Choroid plexus epithelial cell (primary cell): ENCODE measurements around the gene TRIM46.
"Not testable (repeated sequence)": the region's sequence is repeated elsewhere in the genome, so short reads cannot be mapped to it uniquely, and the experiment has no call there.

Experiments
- DNase-seq: peaks from one replicate; pipeline ENCODE4 v3.0.0-alpha.2; 2010; ENCODE audit warnings: low read depth
- H3K4me3 ChIP-seq: 2 replicates; pipeline ENCODE4 v1.5.1; 2011; ENCODE audit warnings: low read depth, mild to moderate bottlenecking, control low read depth, low read length, moderate library complexity
- TF ChIP-seq, protein P1 (sequence below): conservative IDR thresholded peaks from 2 replicates; pipeline ENCODE4 v1.5.1; 2011; ENCODE audit warnings: low read depth, mild to moderate bottlenecking, control low read depth, inconsistent platforms, low read length, moderate library complexity

Gene TRIM46

DNA sequence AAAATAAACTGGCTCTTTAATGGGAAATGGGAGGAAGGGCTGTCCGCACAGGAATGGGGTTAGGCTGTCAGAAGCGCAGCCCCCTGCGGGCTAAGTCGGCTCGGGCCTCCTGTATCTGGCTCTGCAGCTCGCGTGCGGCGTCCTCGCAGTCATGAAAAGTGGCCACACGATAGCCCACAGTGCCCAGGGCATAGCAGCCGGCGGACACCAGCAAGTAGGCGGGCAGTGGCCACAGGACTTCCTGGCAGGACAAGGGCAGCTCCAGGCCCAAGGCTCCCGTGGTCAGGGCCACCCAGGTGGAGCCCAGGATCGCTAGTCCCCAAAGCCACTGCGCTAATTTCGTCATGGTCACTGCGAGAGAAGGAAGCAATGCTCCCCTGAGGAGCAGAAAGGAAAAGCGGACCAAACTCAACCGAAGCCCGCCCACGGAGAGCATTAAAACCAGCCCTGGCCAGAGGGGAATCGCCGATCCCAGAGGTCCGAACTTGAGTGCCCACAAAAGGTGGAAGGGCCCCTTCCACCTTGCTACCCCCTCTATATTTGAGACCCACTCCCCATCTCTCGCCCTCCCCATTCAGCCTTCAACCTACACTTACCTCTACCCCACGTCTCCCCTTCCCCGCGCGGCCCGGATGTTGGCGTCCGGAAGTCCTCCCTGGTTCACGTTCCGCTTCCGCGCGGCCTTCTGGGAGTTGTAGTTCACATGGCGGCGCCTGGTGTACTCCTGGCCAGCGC lies 33.6 kb upstream of the TRIM46 start, which contains the start of gene DPM3:
DPM3 (minus strand) TSS at position 637 of the 735 bp plus-strand sequence; CDS start at position 346, 291 bp downstream.
- peak; percentile 80 for DNase-seq
- peak within 1 kb of the TSS; percentile 92 for H3K4me3 ChIP-seq
- TF ChIP-seq, protein P1, sequence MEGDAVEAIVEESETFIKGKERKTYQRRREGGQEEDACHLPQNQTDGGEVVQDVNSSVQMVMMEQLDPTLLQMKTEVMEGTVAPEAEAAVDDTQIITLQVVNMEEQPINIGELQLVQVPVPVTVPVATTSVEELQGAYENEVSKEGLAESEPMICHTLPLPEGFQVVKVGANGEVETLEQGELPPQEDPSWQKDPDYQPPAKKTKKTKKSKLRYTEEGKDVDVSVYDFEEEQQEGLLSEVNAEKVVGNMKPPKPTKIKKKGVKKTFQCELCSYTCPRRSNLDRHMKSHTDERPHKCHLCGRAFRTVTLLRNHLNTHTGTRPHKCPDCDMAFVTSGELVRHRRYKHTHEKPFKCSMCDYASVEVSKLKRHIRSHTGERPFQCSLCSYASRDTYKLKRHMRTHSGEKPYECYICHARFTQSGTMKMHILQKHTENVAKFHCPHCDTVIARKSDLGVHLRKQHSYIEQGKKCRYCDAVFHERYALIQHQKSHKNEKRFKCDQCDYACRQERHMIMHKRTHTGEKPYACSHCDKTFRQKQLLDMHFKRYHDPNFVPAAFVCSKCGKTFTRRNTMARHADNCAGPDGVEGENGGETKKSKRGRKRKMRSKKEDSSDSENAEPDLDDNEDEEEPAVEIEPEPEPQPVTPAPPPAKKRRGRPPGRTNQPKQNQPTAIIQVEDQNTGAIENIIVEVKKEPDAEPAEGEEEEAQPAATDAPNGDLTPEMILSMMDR: no peak

DNA sequence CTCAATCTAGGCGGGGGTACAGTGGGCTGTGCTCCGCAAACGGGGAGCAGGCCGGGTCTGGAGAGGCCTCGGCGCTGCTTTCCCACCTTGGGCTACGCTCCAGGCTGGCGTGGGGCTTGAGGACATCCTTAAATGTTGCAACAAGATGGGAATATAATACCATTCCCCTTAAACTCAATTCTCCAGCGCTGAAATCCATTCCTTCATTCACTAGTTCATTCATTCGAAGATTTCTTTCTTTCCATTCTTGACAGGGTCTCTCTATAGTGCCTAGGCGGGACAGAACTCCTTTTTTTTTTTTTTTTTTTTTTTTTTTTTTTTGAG lies 33.1 kb upstream of the TRIM46 start:
- TF ChIP-seq, protein P1: no peak
- DNase-seq: no peak
- H3K4me3 ChIP-seq: peak overlapping the region; percentile 92

DNA sequence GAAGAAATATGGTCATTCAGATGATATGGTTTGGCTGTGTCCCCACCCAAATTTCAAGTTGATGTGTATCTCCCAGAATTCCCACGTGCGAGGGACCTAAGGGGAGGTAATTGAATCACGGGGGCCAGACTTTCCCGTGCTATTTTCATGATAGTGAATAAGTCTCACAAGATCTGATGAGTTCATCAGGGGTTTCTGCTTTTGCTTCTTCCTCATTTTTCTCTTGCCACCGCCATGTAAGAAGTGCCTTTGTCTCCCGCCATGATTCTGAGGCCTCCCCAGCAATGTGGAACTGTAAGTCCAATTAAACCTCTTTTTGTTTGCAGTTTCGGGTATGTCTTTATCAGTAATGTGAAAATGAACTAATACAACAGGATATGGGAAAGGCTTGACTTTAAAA lies 31.9 kb upstream of the TRIM46 start:
- DNase-seq: no peak
- TF ChIP-seq, protein P1: no peak
- H3K4me3 ChIP-seq: no peak overlapping the region

DNA sequence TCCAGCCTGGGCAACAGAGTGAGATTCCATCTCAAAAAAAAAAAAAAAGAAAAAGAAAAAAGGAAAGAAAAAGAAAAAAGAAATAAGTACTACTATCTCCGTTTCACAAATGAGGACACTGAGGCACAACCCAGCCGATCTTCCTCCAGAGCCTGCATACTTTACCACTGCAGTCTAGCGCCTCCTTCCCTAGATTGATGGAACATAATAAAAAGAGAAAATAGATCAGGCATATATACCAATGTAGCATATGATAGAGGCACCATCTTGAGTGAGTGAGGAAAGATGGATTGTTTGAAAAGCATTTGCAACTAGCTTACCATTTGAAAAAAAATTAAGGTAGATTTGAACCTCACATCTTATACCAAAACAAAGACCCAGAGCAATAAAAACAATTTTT lies 28.2 kb upstream of the TRIM46 start:
- no peak for DNase-seq
- H3K4me3 ChIP-seq: no peak overlapping the region
- TF ChIP-seq, protein P1: no peak

DNA sequence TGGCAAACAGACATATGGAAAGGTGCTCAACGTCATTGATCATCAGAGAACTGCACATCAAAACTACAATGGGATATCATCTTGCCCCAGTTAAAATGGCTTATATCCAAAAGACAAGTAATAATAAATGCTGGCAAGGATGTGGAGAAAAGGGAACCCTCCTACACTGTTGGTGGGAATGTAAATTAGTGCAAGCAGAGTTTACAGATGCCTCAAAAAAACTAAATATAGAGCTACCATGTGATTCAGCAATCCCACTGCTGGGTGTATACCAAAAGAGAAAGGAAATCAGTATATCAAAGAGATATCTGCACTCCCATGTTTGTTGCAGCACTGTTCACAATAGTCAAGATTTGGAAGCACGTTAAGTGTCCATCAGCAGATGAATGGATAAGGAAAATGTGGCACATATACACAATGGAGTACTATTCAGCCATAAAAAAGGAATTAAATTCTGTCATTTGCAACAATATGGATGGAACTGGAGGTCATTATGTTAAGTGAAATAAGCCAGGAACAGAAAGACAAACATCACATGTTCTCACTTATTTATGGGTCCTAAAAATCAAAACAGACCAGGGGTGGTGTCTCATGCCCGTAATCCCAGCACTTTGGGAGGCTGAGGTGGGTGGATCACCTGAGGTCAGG lies 17.5 kb upstream of the TRIM46 start:
- H3K4me3 ChIP-seq, DNase-seq: not testable (repeated sequence)

DNA sequence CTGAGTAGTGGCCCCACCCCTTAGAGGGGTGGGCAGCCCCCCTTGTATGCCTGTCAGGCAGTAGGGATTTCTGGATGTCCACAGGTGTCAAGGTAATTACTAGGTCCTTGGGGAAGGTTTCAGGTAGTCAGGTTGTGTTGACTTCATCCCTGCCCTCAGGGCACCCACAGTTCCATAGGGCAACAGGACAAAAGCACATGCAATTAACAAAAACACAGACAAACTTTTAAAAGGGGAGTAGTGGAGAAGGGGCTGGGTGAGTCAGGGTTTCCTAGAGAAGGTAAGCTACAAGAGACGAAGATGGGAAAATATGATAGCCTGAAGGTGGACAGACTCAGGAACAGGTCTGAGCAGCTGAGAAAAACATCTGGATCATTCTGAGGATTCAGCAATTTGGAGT lies 14.7 kb upstream of the TRIM46 start:
- no peak overlapping the region for H3K4me3 ChIP-seq
- DNase-seq: no peak
- TF ChIP-seq, protein P1: no peak

DNA sequence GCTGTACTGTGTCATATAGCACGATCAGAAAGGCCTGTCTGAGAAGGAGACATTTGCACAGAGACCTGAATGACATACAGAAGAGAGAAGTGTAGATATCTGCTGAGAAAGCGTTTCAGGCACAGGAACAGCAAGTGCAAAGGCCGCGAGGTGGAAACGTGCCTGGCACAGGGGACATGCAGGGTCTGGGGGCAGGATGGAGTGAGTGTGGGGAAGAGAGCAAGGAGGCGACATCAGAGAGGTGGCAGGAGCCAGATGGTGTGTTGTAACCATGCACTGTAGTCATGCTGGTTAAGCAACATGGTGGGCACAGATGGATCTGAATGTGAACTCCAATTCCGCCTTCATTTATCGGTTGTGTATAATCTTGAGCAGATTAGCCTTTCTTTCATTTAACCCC lies 13.5 kb upstream of the TRIM46 start:
- DNase-seq: no peak
- no peak overlapping the region for H3K4me3 ChIP-seq
- TF ChIP-seq, protein P1: no peak

DNA sequence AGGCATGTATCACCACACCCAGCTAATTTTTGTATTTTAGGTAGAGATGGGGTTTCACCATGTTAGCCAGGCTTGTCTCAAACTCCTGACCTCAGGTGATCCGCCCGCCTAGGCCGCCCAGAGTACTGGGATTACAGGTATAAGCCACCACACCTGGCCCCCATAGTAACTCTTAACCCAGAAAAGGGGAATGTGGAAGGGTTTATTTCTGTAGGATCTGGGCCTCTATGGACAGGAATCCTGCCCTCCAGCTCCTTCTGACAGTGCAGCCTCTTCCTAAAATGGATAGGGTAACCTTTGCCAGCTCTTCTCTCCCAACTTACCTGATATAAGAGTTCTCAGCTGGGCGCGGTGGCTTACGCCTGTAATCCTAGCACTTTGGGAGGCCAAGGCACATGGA lies 11.0 kb upstream of the TRIM46 start:
- DNase-seq, H3K4me3 ChIP-seq: not testable (repeated sequence)

DNA sequence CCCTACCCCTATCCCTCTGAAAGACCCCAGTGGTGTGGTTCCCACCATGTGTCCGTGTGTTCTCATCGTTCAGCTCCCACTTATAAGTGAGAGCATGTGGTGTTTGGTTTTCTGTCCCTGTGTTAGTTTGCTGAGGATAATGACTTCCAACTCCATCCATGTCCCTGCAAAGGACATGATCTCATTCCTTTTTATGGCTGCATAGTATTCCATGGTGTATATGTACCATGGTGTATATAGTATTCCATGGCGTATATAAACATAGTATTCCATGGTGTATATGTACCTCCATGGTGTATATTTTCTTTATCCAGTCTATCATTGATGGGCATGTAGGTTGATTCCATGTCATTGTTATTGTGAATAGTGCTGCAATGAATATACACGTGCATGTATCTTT lies 9.9 kb upstream of the TRIM46 start:
- not testable (repeated sequence) for DNase-seq, H3K4me3 ChIP-seq

DNA sequence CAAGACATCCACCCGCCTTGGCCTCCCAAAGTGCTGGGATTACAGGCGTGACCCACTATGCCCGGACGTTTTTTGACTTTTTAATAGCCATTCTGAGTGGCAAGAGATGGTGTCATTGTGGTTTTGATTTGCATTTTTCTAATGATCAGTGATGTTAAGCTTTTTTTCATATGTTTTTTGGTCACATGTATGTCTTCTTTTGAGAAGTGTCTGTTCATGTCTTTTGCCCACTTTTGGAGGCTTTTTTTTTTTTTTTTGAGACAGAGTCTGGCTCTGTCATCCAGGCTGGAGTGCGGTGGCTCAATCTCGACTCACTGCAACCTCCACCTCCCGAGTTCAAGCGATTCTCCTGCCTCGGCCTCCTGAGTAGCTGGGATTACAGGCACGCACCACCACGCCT lies 9.0 kb upstream of the TRIM46 start:
- not testable (repeated sequence) for DNase-seq, H3K4me3 ChIP-seq
